Cardiac muscle cell (in vitro differentiated cells and primary cell): ENCODE measurements around the gene SNF8. TPM values are rescaled to one million over a fixed set of nuclear protein-coding genes. Genes with fewer than 3 reads are reported as not detected.

Experiments used
- DNase-seq, 2 donors: peaks; one replicate each; pipeline versions ENCODE4 v3.0.0 to v3.0.0-alpha.2; 2010 to 2017; ENCODE audit warnings: low read depth in 1 of 2, low spot score in 1 of 2
- H3K27ac ChIP-seq: fragments of 200-600 bp; sonication (generic); 2 replicates; pipeline ENCODE4 v1.5.1; 2016
- H3K27me3 ChIP-seq: fragments of 200-600 bp; sonication (generic); 2 replicates; pipeline ENCODE4 v1.6.0; 2016; ENCODE audit warnings: control low read depth
- H3K36me3 ChIP-seq: fragments of 200-600 bp; sonication (generic); 2 replicates; pipeline ENCODE4 v1.5.1; 2016; ENCODE audit warnings: control low read depth
- H3K4me1 ChIP-seq: fragments of 200-600 bp; sonication (generic); 2 replicates; pipeline ENCODE4 v1.8.1; 2017; ENCODE audit warnings: low read depth, mild to moderate bottlenecking, mixed run types
- H3K4me3 ChIP-seq: fragments of 200-600 bp; sonication (generic); 2 replicates; pipeline ENCODE4 v1.5.1; 2016; ENCODE audit warnings: mild to moderate bottlenecking
- H3K9me3 ChIP-seq: fragments of 200-600 bp; sonication (generic); 2 replicates; pipeline ENCODE4 v1.5.1; 2017; ENCODE audit warnings: low read depth, mild to moderate bottlenecking, control low read depth
- CTCF ChIP-seq: IDR thresholded peaks from 2 replicates; pipeline ENCODE4 v1.5.1; 2012; ENCODE audit warnings: low read depth, mild to moderate bottlenecking, low read length
- polyA plus RNA-seq: library from polyadenylated mRNA; unstranded; fragments of >200 nt; fragmentation: Nextera tagmentation; extraction: Ambion mirVana; gene quantifications from 2 replicates; pipeline ENCODE4 v1.2.1, GENCODE V29; 2016
- total RNA-seq: library from RNA; depleted of rRNA; stranded (reverse); fragments of >200 nt; gene quantifications from 2 replicates; pipeline ENCODE4 v1.2.3, GENCODE V29; 2016

Gene SNF8
- total and polyA plus RNA-seq, 2 experiments from 2014 or later: 114 to 315 TPM

GRCh38 chr17:48883171-48883570 is 61.5 kb downstream of the SNF8 start:
- Histone ChIP-seq H3K36me3 (no peaks in the 10 kb centered on the region), H3K9me3 (no peaks in the 10 kb centered on the region), H3K4me3 (no peak overlapping the region), H3K4me1 (no peaks in the 10 kb centered on the region), H3K27me3 (no peaks in the 10 kb centered on the region), H3K27ac (no peak overlapping the region)
- no peak for DNase-seq
- no peak for TF ChIP-seq CTCF

GRCh38 chr17:48882272-48882671 is 62.4 kb downstream of the SNF8 start:
- no peak overlapping the region for H3K4me3 ChIP-seq
- no peak for TF ChIP-seq CTCF
- no peaks in the 10 kb centered on the region for H3K27me3 ChIP-seq
- no peaks in the 10 kb centered on the region for H3K4me1 ChIP-seq
- H3K36me3 ChIP-seq: no peaks in the 10 kb centered on the region
- no peak overlapping the region for H3K27ac ChIP-seq
- H3K9me3 ChIP-seq: no peaks in the 10 kb centered on the region
- no peak for DNase-seq

Other genes starting within 250 kb of the SNF8 start
- not detected in 2 replicates for gene PRAC1, start 222.3 kb downstream of the SNF8 start, total RNA-seq
- not detected in 2 replicates for gene PRAC1, start 222.3 kb downstream of the SNF8 start, polyA plus RNA-seq
- gene PRAC2, start 221.7 kb downstream of the SNF8 start, total RNA-seq: not detected in 2 replicates
- not detected in 2 replicates for gene PRAC2, start 221.7 kb downstream of the SNF8 start, polyA plus RNA-seq
- not detected in 2 replicates for gene HOXB13, start 216.1 kb downstream of the SNF8 start, total RNA-seq
- not detected in 2 replicates for gene HOXB13, start 216.1 kb downstream of the SNF8 start, polyA plus RNA-seq
- 0.03 TPM in 1 of 2 replicates, not detected in the other for gene TTLL6, start 127.6 kb downstream of the SNF8 start, total RNA-seq
- gene TTLL6, start 127.6 kb downstream of the SNF8 start, polyA plus RNA-seq: not detected in 2 replicates
- gene CALCOCO2, start 113.8 kb downstream of the SNF8 start, total RNA-seq: 23.8 and 35.3 TPM in 2 replicates
- 38.6 and 56.4 TPM in 2 replicates for gene CALCOCO2, start 113.8 kb downstream of the SNF8 start, polyA plus RNA-seq
- gene ATP5MC1, start 52.1 kb downstream of the SNF8 start, total RNA-seq: 160 and 303 TPM in 2 replicates
- gene ATP5MC1, start 52.1 kb downstream of the SNF8 start, polyA plus RNA-seq: 455 and 810 TPM in 2 replicates
- gene UBE2Z, start 36.4 kb downstream of the SNF8 start, total RNA-seq: 52.7 and 54.1 TPM in 2 replicates
- gene UBE2Z, start 36.4 kb downstream of the SNF8 start, polyA plus RNA-seq: 61.7 and 64.2 TPM in 2 replicates
- not detected in 2 replicates for gene GIP, start 23.8 kb upstream of the SNF8 start, total RNA-seq
- 0.66 TPM in 1 of 2 replicates, not detected in the other for gene GIP, start 23.8 kb upstream of the SNF8 start, polyA plus RNA-seq
- gene IGF2BP1, start 52.5 kb upstream of the SNF8 start, total RNA-seq: 55.1 and 74.0 TPM in 2 replicates
- gene IGF2BP1, start 52.5 kb upstream of the SNF8 start, polyA plus RNA-seq: 18.7 and 41.7 TPM in 2 replicates
- not detected in 2 replicates for gene B4GALNT2, start 187.9 kb upstream of the SNF8 start, total RNA-seq
- not detected in 2 replicates for gene B4GALNT2, start 187.9 kb upstream of the SNF8 start, polyA plus RNA-seq